Stimulated activated CD8-positive, alpha-beta memory T cell treated with anti-CD3 and anti-CD28 coated beads, Interleukin-7, amount 100 ng/mL, for 1 hour (primary cell): Measurements from ENCODE around the gene ZBTB20.

Experiments
- DNase-seq, 2 donors: peaks; one replicate each; pipeline ENCODE4 v3.0.0-alpha.2; 2020; ENCODE audit warnings: low read depth in 2 of 2

Gene ZBTB20

DNA sequence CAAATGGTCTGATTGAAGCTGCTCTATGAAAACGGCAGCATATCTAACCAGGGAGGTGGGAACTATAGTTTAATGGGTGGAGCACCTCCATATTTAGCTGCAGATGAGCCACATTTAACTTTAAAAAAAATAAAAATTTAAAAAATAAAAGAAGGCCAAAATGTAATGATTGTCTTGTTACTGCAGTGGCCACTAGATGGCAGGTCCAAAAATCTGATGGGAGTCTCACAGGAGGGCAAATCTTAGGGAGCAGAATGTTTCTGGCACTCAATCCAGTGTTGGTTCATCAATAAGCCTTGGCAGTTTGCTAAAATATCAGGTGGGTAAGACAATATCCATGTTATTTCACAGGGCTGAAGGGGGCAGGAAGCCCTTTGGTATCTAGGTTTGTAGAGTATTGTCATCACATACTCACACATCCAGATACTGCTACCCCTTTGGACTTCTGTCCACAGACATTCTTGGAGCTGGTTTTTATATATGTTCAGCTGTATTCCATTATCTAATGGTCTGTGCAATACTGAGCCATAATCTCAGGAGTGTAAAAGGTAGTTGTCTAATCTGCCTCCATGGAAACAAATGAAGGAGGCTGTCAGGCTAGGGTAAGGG lies 619.9 kb downstream of the ZBTB20 start:
- DNase-seq, result no peak

DNA sequence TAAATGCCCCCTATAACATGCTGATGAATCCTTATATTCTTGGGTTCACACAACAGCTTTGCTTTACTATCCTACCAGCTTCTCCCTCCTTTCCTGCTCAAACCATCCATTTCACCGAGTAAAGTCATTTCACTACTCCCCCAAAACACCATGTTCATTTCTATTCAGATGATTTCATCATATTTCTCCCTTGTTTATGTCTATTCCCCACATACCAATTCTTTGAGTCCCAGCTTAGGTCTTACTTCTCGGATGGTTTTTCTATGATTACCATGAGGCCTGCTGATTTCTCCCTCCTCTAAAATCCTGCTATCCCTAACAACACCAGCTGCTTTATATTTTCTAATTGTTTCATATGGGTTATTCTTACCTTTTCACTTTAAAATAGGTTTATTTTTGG lies 621.8 kb downstream of the ZBTB20 start:
- no peak for DNase-seq

DNA sequence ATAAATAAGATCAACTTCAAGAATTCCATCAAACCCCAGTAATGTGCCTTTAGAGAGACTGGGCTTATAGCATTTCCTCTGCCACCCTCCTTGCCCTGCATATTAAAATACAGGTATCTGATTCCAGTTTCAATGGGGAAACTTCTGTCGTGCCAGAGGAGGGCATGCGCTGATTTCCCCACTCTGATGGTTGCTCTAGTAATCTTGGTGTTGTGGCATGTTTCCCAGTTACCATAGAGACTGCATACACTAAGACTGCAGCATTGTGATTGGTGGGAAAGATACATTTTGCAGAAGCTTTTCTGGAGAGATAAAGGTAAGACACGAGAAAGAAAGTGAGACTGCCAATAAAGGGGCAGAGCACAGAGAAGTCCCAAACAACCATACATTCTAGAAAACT lies 627.7 kb downstream of the ZBTB20 start:
- no peak for DNase-seq

GRCh38 chr3:114518206-114518808 lies 628.8 kb downstream of the ZBTB20 start:
- DNase-seq, result no peak

DNA sequence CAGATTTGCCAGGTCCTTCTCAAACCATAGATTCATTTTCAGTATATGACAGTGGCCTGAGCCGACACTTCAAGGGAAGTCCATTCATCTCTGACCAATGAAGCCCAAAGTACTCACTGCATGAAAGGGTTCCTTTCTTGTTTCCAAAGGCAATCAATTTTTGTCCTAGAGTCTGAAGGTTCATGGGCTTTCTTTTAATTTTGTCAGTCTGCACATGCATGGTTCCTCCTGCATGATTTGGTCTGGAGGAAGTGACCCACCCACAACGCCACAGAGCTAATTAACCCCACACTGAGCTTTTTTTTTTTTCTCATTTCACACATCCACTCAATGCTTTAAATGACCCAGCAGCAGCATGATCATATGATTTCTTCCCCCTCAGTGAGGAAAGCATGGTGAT lies 636.9 kb downstream of the ZBTB20 start:
- no peak for DNase-seq

DNA sequence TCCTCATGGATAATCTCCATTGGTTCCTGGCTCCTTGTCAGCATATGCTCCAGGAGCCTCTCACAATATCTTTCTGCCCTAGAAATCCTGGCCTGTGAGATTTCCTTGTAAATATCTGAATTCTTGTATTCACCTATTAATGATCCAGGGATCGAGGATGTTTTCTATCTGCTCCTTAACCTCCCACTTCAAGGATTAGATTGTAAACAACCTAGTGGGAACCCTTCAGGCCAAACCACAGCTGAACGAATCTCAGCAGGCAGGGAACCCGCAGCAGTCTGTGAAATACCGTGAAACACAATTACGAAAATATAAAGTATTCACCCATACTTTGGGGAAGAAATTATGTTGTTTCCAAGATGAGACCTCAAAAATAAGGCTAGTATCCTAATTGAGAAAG lies 637.3 kb downstream of the ZBTB20 start:
- no peak for DNase-seq

- DNase-seq, result no peak
These were observed 638.1 kb downstream of the ZBTB20 start for GRCh38 chr3:114508976-114509375.

- no peak for DNase-seq
These were observed 638.9 kb downstream of the ZBTB20 start for GRCh38 chr3:114508208-114508607.

GRCh38 chr3:114506591-114507300 lies 640.3 kb downstream of the ZBTB20 start:
- no peak for DNase-seq

DNA sequence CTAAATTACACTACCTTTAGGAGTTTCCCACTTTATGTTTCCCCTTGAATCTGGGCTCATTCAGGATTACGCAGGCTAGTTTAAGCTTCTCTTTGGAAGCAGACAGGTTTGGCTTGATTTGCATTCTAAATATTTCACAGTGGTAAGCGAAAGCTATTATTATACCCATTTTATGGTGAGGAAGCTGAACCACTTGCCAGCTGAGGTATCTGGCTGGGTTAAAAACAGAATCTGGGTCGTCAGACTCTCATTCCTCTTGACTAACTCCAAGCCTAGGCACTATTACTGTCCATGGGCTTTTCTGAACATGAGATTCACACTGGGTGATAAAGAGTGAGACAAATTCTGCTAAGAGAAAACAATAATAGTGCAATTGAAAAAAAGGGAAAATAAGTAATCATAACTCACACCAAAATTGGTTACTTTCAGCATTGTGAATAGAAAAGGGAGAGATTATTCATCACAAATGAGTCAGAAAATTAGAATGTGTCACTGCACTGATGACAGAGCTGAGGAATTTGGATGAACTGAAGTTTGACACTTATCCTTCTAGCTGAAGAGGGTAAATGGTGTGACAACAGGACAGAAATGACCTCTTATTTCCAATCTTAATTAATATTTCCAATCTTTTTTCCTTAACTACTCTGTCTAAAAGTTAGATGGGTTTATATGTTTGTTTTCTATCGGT lies 642.0 kb downstream of the ZBTB20 start:
- no peak for DNase-seq

GRCh38 chr3:114502204-114502603 lies 644.9 kb downstream of the ZBTB20 start:
- no peak for DNase-seq

DNA sequence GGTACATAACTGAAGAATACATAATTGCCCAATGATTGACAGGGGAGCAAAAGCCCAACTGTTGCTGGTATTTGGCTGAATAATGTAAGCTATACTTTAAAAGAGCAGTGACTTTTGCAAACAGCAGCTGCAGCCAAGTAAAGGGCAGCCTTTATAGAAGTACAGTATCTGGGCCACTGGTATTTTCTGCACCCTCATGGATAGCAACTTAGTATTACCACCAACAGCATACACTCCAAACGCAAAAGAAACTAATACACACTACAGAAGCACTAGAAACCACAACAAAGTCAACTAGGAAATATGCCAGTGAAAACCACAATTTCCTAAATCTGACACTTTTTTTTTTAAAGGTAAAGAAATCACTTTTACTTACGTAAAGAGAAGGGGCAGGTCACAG lies 647.1 kb downstream of the ZBTB20 start:
- no peak for DNase-seq

GRCh38 chr3:114498539-114499370 lies 648.3 kb downstream of the ZBTB20 start:
- no peak for DNase-seq

DNA sequence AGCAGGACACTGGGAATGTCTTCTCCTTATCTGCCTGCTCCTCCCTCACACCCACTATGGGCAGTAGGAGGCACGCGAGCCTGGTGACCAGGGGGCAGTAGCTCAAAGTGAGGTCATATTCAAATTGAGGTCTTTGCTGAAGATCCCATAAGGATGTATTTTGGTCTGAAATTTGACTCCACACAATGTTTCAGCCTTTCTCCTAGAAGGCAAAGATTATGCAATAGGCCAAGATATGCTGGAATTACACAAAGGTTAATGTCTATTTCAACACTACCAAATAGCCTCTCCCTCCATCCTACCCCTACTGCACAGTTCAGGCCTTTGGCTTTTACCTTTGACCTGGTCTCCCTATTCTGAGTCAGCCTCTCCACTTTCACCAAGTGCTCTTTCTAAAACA lies 650.2 kb downstream of the ZBTB20 start:
- no peak for DNase-seq

- DNase-seq, result no peak
These were observed 650.6 kb downstream of the ZBTB20 start for GRCh38 chr3:114496466-114496865.

GRCh38 chr3:114496021-114496434 lies 651.1 kb downstream of the ZBTB20 start:
- DNase-seq, result no peak

DNA sequence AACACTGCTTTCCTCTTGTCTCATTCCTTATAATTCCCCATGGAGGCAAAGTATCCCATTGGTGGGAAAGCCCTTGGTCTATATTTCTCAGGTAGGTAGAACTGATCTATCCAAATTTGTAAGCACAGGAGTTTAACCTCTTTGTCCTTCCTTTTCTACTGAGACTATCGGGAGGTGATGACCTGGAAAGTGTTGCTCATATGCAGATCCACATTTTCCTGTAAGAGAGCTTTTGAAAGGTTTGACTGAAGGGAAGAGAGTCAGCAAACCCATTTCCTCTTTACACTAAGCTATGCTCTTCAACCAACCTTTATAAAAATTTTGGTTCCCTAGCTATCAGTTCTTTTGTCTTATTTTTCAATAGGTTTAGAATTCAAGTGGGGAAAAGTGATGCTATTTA lies 652.6 kb downstream of the ZBTB20 start:
- DNase-seq, result no peak

DNA sequence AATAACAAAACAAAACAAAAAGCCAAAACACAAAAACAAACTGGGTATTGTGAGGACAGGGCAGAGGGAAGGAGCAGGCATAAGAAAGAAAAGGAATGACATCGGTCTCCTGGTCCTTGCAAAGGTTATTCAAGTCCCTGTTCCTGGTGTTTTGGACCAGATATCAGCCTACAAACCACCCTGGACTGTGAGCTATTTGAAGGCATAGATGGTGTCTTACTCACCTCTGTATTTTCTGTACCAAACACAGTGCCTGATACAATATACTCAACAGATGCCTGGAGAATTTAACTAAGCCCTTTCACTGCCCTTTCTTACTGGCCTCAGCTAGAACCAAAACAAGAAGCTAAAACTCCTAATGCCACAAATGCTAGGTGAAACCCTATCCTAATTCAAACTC lies 656.3 kb downstream of the ZBTB20 start:
- no peak for DNase-seq

GRCh38 chr3:114487502-114487901 lies 659.6 kb downstream of the ZBTB20 start:
- DNase-seq, result no peak

DNA sequence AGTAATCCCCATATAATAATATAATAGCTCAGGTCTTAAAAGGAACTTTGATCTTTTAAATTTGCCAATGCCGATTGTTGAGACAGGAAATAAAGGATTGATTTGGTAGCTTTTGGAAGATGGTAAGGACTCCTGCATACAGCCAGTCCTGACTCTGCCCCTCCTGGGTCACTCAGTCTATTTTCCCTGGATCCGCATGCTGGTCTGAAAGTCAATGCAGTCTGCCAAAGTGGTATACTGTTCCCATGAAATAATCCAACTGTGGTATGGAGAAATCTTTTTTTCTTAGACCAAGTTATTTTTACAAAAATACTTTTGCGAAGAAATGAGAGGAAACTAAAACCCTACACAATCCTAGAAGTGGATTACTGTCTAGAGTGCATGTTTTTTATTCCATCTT lies 662.2 kb downstream of the ZBTB20 start:
- no peak for DNase-seq

DNA sequence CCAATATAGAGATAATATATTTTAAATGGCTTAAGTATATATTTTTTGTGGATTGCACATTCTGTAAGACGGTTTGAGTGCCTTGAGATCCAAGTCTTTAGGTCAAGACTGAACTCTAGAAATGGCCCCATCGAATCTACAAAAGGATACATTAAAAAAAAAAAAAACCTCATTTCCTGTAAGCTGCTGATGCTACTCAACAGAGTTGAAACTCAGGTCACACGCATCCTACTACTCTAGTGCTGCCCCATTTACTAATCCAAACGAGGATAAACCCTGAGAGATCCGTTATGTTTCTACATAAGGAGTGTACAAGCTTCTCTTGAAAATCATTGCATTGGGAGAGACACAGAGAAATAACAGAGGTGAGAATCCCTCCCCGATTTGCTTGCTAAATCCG lies 666.0 kb downstream of the ZBTB20 start:
- no peak for DNase-seq

DNA sequence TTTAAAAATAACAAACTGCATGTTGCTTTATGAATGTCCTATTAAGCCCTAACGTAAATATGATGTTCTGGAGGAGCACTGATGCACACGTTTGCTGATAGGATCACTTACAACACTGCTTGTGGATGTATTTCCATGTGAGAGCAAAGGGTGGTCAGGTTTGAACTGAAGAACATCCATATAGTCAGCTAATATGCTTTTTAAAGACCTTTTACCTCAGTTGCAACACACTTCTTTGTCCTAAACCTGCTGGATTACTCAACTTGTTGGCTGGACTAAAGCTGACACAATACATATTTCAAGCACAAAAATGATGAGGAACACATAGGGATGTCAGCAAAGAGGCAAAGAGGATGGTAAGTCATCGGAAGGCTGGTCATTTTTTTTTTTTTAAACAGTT lies 666.6 kb downstream of the ZBTB20 start:
- no peak for DNase-seq
